HepG2 (cell line): ENCODE data around the gene EIF4G3.

Source experiments
- ZBTB42 ChIP-seq: sonication (generic); formaldehyde crosslinking; IDR thresholded peaks from 2 replicates; pipeline ENCODE4 v1.5.0; 2020; ENCODE audit warnings: mild to moderate bottlenecking, missing genetic modification reagents
- TF ChIP-seq, protein P1 (sequence below): sonication (generic); formaldehyde crosslinking; IDR thresholded peaks from 2 replicates; pipeline ENCODE4 v1.5.1; 2020; ENCODE audit warnings: missing genetic modification reagents, mild to moderate bottlenecking, borderline replicate concordance

- TF ChIP-seq, protein P1, sequence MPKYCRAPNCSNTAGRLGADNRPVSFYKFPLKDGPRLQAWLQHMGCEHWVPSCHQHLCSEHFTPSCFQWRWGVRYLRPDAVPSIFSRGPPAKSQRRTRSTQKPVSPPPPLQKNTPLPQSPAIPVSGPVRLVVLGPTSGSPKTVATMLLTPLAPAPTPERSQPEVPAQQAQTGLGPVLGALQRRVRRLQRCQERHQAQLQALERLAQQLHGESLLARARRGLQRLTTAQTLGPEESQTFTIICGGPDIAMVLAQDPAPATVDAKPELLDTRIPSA, result no peak
- TF ChIP-seq ZBTB42 (CRISPR knock-in tag), result no peak
These were observed 8.6 kb upstream of the EIF4G3 start for GRCh38 chr1:21185221-21185731.
